ENCODE data around the gene PARVG.

The PARVG gene

GRCh38 chr22:44211256-44211945 is 30.7 kb downstream of the PARVG start (continued):
- TF ChIP-seq ZNF558 (tag by site-specific recombination; IDR thresholded peaks at IDR 0.05) (no peak), GLI2 (tag by site-specific recombination; IDR thresholded peaks at IDR 0.05; ENCODE audit: borderline replicate concordance, low read depth) (no peak), BCL11B (tag by site-specific recombination; IDR thresholded peaks at IDR 0.05; ENCODE audit: low read depth) (no peak), SP3 (tag by site-specific recombination; IDR thresholded peaks at IDR 0.05) (no peak), ZSCAN5A (tag by site-specific recombination; IDR thresholded peaks at IDR 0.05) (no peak), ZNF571 (tag by site-specific recombination; IDR thresholded peaks at IDR 0.05) (no peak), ZNF596 (tag by site-specific recombination; IDR thresholded peaks at IDR 0.05) (no peak), ZNF521 (tag by site-specific recombination; IDR thresholded peaks at IDR 0.05) (no peak), ZNF423 (tag by site-specific recombination; IDR thresholded peaks at IDR 0.05) (no peak)
- TF ChIP-seq, protein P1, sequence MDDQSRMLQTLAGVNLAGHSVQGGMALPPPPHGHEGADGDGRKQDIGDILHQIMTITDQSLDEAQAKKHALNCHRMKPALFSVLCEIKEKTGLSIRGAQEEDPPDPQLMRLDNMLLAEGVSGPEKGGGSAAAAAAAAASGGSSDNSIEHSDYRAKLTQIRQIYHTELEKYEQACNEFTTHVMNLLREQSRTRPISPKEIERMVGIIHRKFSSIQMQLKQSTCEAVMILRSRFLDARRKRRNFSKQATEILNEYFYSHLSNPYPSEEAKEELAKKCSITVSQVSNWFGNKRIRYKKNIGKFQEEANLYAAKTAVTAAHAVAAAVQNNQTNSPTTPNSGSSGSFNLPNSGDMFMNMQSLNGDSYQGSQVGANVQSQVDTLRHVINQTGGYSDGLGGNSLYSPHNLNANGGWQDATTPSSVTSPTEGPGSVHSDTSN (CRISPR knock-in tag; IDR thresholded peaks at IDR 0.05), result no peak

GRCh38 chr22:44211946-44212930 is 31.5 kb downstream of the PARVG start:
- TF ChIP-seq ZXDB (tag by site-specific recombination; IDR thresholded peaks at IDR 0.05) (no peak), SCRT1 (tag by site-specific recombination; IDR thresholded peaks at IDR 0.05; ENCODE audit: borderline replicate concordance) (no peak), ZNF621 (tag by site-specific recombination; IDR thresholded peaks at IDR 0.05) (no peak), ZNF23 (tag by site-specific recombination; IDR thresholded peaks at IDR 0.05; ENCODE audit: borderline replicate concordance) (no peak), HOXD13 (CRISPR knock-in tag; IDR thresholded peaks at IDR 0.05; ENCODE audit: borderline replicate concordance) (no peak), ZNF555 (tag by site-specific recombination; conservative IDR thresholded peaks at IDR 0.05) (no peak), ZNF311 (tag by site-specific recombination; IDR thresholded peaks at IDR 0.05; ENCODE audit: borderline replicate concordance) (no peak)
- Histone ChIP-seq H3K4me3 (ENCODE audit: low read depth, low read length) (no peak overlapping the region), H3K36me3 (ENCODE audit: control insufficient read depth in 2 of 2, insufficient read depth in 1 of 2, low read length in 2 of 2) (no peaks in the 10 kb centered on the region), H3K4me1 (ENCODE audit: control insufficient read depth, insufficient read depth, low read length) (no peaks in the 10 kb centered on the region), H3K9me3 (ENCODE audit: control insufficient read depth, insufficient read depth, low read depth, low read length) (no peaks in the 10 kb centered on the region), H3K27ac (ENCODE audit: extremely low read depth, low read depth, low read length) (no peak overlapping the region)
- ChIA-PET POLR2A (no interaction called here), CTCF (no interaction called here)

DNA sequence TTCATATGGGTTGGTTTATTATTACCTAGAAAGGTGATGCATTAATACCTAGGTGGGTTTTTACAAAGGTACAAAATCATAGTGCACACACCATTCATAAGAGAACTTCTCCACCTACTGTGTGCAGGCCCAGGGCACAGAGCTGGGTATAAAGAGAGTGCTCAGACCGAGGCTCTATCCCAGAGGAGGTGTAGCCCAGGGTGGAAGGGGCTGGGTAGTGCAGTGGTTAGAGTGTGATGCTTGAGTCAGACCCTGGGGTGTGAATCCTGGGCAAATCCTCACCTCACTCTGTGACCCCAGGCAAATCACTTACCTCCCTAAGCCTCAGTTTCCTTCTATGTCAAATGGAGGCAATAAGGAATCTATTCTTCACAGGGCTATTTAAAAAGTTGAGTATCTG is 32.2 kb downstream of the PARVG start:
- Histone ChIP-seq H3K4me3 (ENCODE audit: low read depth, low read length) (no peak overlapping the region), H3K4me1 (ENCODE audit: control insufficient read depth, insufficient read depth, low read length) (no peaks in the 10 kb centered on the region), H3K36me3 (ENCODE audit: control insufficient read depth in 2 of 2, insufficient read depth in 1 of 2, low read length in 2 of 2) (no peaks in the 10 kb centered on the region), H3K9me3 (ENCODE audit: control insufficient read depth, insufficient read depth, low read depth, low read length) (no peaks in the 10 kb centered on the region), H3K27ac (ENCODE audit: extremely low read depth, low read depth, low read length) (no peak overlapping the region)
- ChIA-PET POLR2A (no interaction called here), CTCF (no interaction called here)
- no peak for TF ChIP-seq ZNF398 (tag by site-specific recombination; IDR thresholded peaks at IDR 0.05)
